ENCODE measurements around the gene CTTN. TPM values are rescaled to one million over a fixed set of nuclear protein-coding genes. Genes with fewer than 3 reads are reported as not detected.

Gene CTTN
- total and polyA plus RNA-seq, 2 of the 13 experiments (the other 11 are each of a cell fraction or from before 2014, with no cell fraction given): 84.4 to 114 TPM

DNA sequence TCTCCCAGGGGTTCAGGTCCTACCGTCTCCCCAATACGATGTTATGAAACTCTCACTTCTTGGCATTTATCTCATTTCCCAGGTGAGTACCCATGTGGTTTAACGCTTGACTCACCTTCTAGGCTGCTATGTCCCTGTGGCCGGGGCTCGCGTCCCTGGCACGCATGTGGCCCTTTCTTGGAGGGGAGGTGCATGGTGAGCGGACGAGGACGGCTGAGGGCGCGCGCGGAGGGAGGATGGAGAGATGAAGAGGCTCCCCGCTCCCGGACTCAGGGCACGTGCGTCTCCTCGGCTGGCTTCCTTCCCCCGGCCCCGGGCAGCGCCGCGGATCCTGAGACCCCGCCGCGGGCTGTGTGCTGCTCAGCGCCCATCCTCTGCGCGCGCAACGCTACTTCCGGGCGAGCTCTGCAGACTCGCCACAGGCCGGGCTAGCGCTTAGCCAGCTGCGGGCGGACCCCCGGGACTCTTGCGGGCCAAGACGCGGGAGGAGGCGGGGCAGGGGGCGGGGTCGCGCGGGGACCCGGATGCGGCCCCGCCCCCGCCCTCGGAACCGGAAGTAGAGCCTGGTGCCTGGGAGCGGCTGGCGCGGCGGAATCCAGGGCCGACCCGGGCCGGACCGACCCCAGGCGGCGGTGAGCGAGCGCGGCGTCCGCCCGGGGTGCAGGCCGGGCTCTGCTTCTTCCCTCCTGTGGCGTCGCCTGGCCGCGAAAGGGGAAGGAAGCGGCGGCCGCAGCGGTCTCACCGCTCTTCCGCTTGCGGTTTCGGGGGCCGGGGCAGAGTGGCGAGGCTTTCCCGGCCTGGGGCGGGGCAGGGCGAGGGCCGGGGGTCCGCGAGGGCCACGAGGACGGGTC, at the start of gene CTTN (continued):
- no peak for TF ChIP-seq ZNF746 (CRISPR knock-in tag; IDR thresholded peaks at IDR 0.05)
- TF ChIP-seq ZNF20 (CRISPR knock-in tag; IDR thresholded peaks at IDR 0.05): no peak
- TF ChIP-seq CEBPG (CRISPR knock-in tag; IDR thresholded peaks at IDR 0.05): no peak
- no peak for TF ChIP-seq ZKSCAN5 (CRISPR knock-in tag; IDR thresholded peaks at IDR 0.05)
- peak; percentile 83 for TF ChIP-seq SAP130 (CRISPR knock-in tag; IDR thresholded peaks at IDR 0.05; ENCODE audit: low read depth)
- TF ChIP-seq, protein P1, sequence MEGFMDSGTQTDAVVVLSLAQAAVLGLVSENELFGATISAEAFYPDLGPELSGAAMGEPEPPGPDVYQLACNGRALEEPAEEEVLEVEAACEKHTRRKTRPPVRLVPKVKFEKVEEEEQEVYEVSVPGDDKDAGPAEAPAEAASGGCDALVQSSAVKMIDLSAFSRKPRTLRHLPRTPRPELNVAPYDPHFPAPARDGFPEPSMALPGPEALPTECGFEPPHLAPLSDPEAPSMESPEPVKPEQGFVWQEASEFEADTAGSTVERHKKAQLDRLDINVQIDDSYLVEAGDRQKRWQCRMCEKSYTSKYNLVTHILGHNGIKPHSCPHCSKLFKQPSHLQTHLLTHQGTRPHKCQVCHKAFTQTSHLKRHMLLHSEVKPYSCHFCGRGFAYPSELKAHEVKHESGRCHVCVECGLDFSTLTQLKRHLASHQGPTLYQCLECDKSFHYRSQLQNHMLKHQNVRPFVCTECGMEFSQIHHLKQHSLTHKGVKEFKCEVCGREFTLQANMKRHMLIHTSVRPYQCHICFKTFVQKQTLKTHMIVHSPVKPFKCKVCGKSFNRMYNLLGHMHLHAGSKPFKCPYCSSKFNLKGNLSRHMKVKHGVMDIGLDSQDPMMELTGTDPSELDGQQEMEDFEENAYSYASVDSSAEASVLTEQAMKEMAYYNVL (CRISPR knock-in tag; IDR thresholded peaks at IDR 0.05; ENCODE audit: borderline replicate concordance): no peak
- TF ChIP-seq, protein P2, sequence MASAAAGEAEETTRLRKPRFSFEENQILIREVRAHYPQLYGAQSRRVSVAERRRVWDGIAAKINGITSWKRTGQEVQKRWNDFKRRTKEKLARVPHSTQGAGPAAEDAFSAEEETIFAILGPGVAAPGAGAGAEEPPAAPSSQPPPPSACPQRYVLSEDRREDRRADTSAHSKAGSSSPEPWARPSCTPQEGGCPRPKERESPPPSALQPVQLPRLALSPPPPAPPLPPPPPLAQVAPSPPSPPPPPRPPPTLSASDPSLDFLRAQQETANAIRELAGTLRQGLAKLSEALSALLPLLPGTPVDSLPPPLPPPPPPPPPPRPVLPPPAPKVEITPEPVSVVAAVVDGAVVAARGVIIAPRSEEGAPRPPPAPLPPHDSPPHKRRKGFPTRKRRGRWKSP (CRISPR knock-in tag; IDR thresholded peaks at IDR 0.05): peak; percentile 98
- TF ChIP-seq ZNF30 (CRISPR knock-in tag; IDR thresholded peaks at IDR 0.05): no peak
- no peak for TF ChIP-seq NR1H2 (CRISPR knock-in tag; IDR thresholded peaks at IDR 0.05; ENCODE audit: borderline replicate concordance, low read depth)
- 0 out of 2 replicates have a peak, but pooled peaks have one; percentile 16 for TF ChIP-seq ZNF614 (CRISPR knock-in tag; IDR thresholded peaks at IDR 0.05; ENCODE audit: borderline replicate concordance)
- TF ChIP-seq, protein P3, sequence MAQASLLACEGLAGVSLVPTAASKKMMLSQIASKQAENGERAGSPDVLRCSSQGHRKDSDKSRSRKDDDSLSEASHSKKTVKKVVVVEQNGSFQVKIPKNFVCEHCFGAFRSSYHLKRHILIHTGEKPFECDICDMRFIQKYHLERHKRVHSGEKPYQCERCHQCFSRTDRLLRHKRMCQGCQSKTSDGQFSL (CRISPR knock-in tag; IDR thresholded peaks at IDR 0.05): no peak
- no peak; the same call in 1 of the 2 replicates for TF ChIP-seq NCOA1 (CRISPR knock-in tag; IDR thresholded peaks at IDR 0.05)
- no peak for TF ChIP-seq PAF1 (CRISPR knock-in tag; IDR thresholded peaks at IDR 0.05)
- TF ChIP-seq PITX1 (CRISPR knock-in tag; IDR thresholded peaks at IDR 0.05): peak; percentile 23
- no peak for TF ChIP-seq NFIB (CRISPR knock-in tag; IDR thresholded peaks at IDR 0.05; ENCODE audit: borderline replicate concordance)
- TF ChIP-seq SKI (IDR thresholded peaks at IDR 0.05; ENCODE audit: partially characterized antibody): no peak
- TF ChIP-seq ZNF136 (CRISPR knock-in tag; IDR thresholded peaks at IDR 0.05; ENCODE audit: low read depth): no peak
- no peak for TF ChIP-seq ZNF672 (CRISPR knock-in tag; IDR thresholded peaks at IDR 0.05)
- 0 out of 2 replicates have a peak, but pooled peaks have one; percentile 8 for TF ChIP-seq ZNF225 (CRISPR knock-in tag; IDR thresholded peaks at IDR 0.05)
- TF ChIP-seq, protein P4, sequence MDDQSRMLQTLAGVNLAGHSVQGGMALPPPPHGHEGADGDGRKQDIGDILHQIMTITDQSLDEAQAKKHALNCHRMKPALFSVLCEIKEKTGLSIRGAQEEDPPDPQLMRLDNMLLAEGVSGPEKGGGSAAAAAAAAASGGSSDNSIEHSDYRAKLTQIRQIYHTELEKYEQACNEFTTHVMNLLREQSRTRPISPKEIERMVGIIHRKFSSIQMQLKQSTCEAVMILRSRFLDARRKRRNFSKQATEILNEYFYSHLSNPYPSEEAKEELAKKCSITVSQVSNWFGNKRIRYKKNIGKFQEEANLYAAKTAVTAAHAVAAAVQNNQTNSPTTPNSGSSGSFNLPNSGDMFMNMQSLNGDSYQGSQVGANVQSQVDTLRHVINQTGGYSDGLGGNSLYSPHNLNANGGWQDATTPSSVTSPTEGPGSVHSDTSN (CRISPR knock-in tag; IDR thresholded peaks at IDR 0.05; ENCODE audit: borderline replicate concordance): no peak
- TF ChIP-seq ZFP90 (CRISPR knock-in tag; IDR thresholded peaks at IDR 0.05; ENCODE audit: borderline replicate concordance): peak; percentile 91; the same call in 1 of the 2 replicates
- TF ChIP-seq, protein P5, sequence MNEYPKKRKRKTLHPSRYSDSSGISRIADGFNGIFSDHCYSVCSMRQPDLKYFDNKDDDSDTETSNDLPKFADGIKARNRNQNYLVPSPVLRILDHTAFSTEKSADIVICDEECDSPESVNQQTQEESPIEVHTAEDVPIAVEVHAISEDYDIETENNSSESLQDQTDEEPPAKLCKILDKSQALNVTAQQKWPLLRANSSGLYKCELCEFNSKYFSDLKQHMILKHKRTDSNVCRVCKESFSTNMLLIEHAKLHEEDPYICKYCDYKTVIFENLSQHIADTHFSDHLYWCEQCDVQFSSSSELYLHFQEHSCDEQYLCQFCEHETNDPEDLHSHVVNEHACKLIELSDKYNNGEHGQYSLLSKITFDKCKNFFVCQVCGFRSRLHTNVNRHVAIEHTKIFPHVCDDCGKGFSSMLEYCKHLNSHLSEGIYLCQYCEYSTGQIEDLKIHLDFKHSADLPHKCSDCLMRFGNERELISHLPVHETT (CRISPR knock-in tag; conservative IDR thresholded peaks at IDR 0.05): no peak; the same call in 1 of the 2 replicates
- TF ChIP-seq GATAD1 (CRISPR knock-in tag; IDR thresholded peaks at IDR 0.05): peak; percentile 67; the same call in 1 of the 2 replicates
- TF ChIP-seq RNF2 (conservative IDR thresholded peaks at IDR 0.05; ENCODE audit: low read depth): no peak
- no peak for TF ChIP-seq ZKSCAN8 (CRISPR knock-in tag; IDR thresholded peaks at IDR 0.05; ENCODE audit: borderline replicate concordance)

All from HepG2 (cell line).